HepG2 (cell line): ENCODE measurements around the gene ABCB9. TPM values are rescaled to one million over a fixed set of nuclear protein-coding genes. Genes with fewer than 3 reads are reported as not detected.

Source experiments
- BORCS8-MEF2B ChIP-seq: sonication (generic); formaldehyde crosslinking; IDR thresholded peaks from 2 replicates; pipeline ENCODE4 v1.8.0; 2022; ENCODE audit warnings: mild to moderate bottlenecking, missing genetic modification reagents
- CEBPG ChIP-seq: IDR thresholded peaks from 2 replicates; pipeline ENCODE4 v1.6.1; 2016
- DBP ChIP-seq: sonication (generic); formaldehyde crosslinking; IDR thresholded peaks from 2 replicates; pipeline ENCODE4 v1.4.0; 2020; ENCODE audit warnings: missing genetic modification reagents; ENCODE audit errors: not compliant biosample characterization
- DRAP1 ChIP-seq: IDR thresholded peaks from 2 replicates; pipeline ENCODE4 v1.6.1; 2016; ENCODE audit warnings: missing genetic modification reagents, missing compliant biosample characterization
- ERF ChIP-seq: IDR thresholded peaks from 2 replicates; pipeline ENCODE4 v1.6.1; 2018; ENCODE audit warnings: missing biosample characterization, missing genetic modification reagents
- KLF12 ChIP-seq: sonication (generic); formaldehyde crosslinking; IDR thresholded peaks from 2 replicates; pipeline ENCODE4 v1.4.0; 2020; ENCODE audit warnings: missing genetic modification reagents, borderline replicate concordance
- MAX ChIP-seq: IDR thresholded peaks from 2 replicates; pipeline ENCODE4 v1.6.1; 2012; ENCODE audit warnings: inconsistent platforms
- MXD4 ChIP-seq: IDR thresholded peaks from 2 replicates; pipeline ENCODE4 v1.6.1; 2016; ENCODE audit warnings: mild to moderate bottlenecking, missing biosample characterization, missing genetic modification reagents
- MYC ChIP-seq: sonication (generic); formaldehyde crosslinking; IDR thresholded peaks from 2 replicates; pipeline ENCODE4 v1.9.0; 2021; ENCODE audit warnings: missing genetic modification reagents, borderline replicate concordance
- NFKB2 ChIP-seq: sonication (generic); formaldehyde crosslinking; IDR thresholded peaks from 2 replicates; pipeline ENCODE4 v1.4.0; 2020; ENCODE audit warnings: missing genetic modification reagents, borderline replicate concordance
- PHF21A ChIP-seq: sonication (generic); formaldehyde crosslinking; IDR thresholded peaks from 2 replicates; pipeline ENCODE4 v1.5.0; 2020; ENCODE audit warnings: mild to moderate bottlenecking, missing genetic modification reagents
- RARA ChIP-seq: IDR thresholded peaks from 2 replicates; pipeline ENCODE4 v1.6.1; 2016; ENCODE audit warnings: missing genetic modification reagents, missing compliant biosample characterization
- RXRA ChIP-seq: sonication (generic); formaldehyde crosslinking; IDR thresholded peaks from 2 replicates; pipeline ENCODE4 v1.5.1; 2020; ENCODE audit warnings: missing genetic modification reagents
- RXRB ChIP-seq: IDR thresholded peaks from 2 replicates; pipeline ENCODE4 v1.6.1; 2016; ENCODE audit warnings: borderline replicate concordance, missing genetic modification reagents, missing compliant biosample characterization
- SKI ChIP-seq: fragments of 450-650 bp; IDR thresholded peaks from one replicate; pipeline ENCODE4 v1.6.1; 2018; ENCODE audit warnings: mild to moderate bottlenecking; ENCODE audit not compliant: partially characterized antibody
- STAG1 ChIP-seq: sonication (generic); formaldehyde crosslinking; IDR thresholded peaks from 2 replicates; pipeline ENCODE4 v1.4.0; 2020; ENCODE audit warnings: missing genetic modification reagents
- SYNCRIP ChIP-seq: fragments of 200-400 bp; formaldehyde crosslinking; IDR thresholded peaks from 2 replicates; pipeline ENCODE4 v1.6.1; 2018; ENCODE audit warnings: mild to moderate bottlenecking, low read depth, low read length; ENCODE audit not compliant: insufficient read depth
- TAF15 ChIP-seq: fragments of 200-400 bp; formaldehyde crosslinking; IDR thresholded peaks from one replicate; pipeline ENCODE4 v1.6.1; 2018; ENCODE audit warnings: mild to moderate bottlenecking, low read depth, low read length; ENCODE audit not compliant: poor library complexity, severe bottlenecking
- TEF ChIP-seq: sonication (generic); formaldehyde crosslinking; IDR thresholded peaks from 2 replicates; pipeline ENCODE4 v1.5.0; 2020; ENCODE audit warnings: missing genetic modification reagents
- TFAP4 ChIP-seq: sonication (generic); IDR thresholded peaks from 2 replicates; pipeline ENCODE4 v1.6.1; 2016; ENCODE audit warnings: low read depth, borderline replicate concordance
- THYN1 ChIP-seq: sonication (generic); formaldehyde crosslinking; IDR thresholded peaks from 2 replicates; pipeline ENCODE4 v1.8.1; 2023; ENCODE audit warnings: low read depth, mild to moderate bottlenecking, moderate library complexity, missing genetic modification reagents, borderline replicate concordance
- TOE1 ChIP-seq: sonication (generic); formaldehyde crosslinking; IDR thresholded peaks from 2 replicates; pipeline ENCODE4 v1.4.0; 2020; ENCODE audit warnings: mild to moderate bottlenecking, missing genetic modification reagents
- ZBTB34 ChIP-seq: sonication (generic); formaldehyde crosslinking; IDR thresholded peaks from 2 replicates; pipeline ENCODE4 v1.8.0; 2022; ENCODE audit warnings: mild to moderate bottlenecking, missing genetic modification reagents
- ZKSCAN8 ChIP-seq: IDR thresholded peaks from 2 replicates; pipeline ENCODE4 v1.6.1; 2016; ENCODE audit warnings: borderline replicate concordance, missing genetic modification reagents, missing compliant biosample characterization
- ZMYM4 ChIP-seq: sonication (generic); formaldehyde crosslinking; IDR thresholded peaks from 2 replicates; pipeline ENCODE4 v1.8.1; 2023; ENCODE audit warnings: mild to moderate bottlenecking, missing genetic modification reagents
- ZNF121 ChIP-seq: sonication (generic); formaldehyde crosslinking; IDR thresholded peaks from 2 replicates; pipeline ENCODE4 v1.5.0; 2020; ENCODE audit warnings: mild to moderate bottlenecking, missing genetic modification reagents
- ZNF761 ChIP-seq: sonication (generic); formaldehyde crosslinking; conservative IDR thresholded peaks from 2 replicates; pipeline ENCODE4 v1.4.0; 2020; ENCODE audit warnings: mild to moderate bottlenecking, missing genetic modification reagents
- polyA plus RNA-seq, 8 experiments: library from polyadenylated mRNA; depleted of rRNA in 3 of 8; stranded (reverse) in 7 of 8; unstranded in 1 of 8; fragments of >200 nt; fragmentation: Illumina TruSeq in 4 of 8; extraction: Trizol in 4 of 8; gene quantifications; 2 replicates each; pipeline versions ENCODE4 v1.2.1 to v1.2.3, GENCODE V29; 2011 to 2016; ENCODE audit warnings: low read depth in 4 of 8, missing spikeins in 1 of 8, mixed read lengths in 1 of 8; ENCODE audit not compliant: insufficient read depth in 1 of 8
- total RNA-seq, 5 experiments: library from RNA; depleted of rRNA; stranded (reverse); fragments of >200 nt; fragmentation: Illumina TruSeq; extraction: Trizol; gene quantifications; 2 replicates each; pipeline ENCODE4 v1.2.3, GENCODE V29; 2016; ENCODE audit warnings: low read depth in 1 of 5

The ABCB9 gene
- total and polyA plus RNA-seq, 2 of the 13 experiments (the other 11 are each of a cell fraction or from before 2014, with no cell fraction given): 5.1 to 6.0 TPM

GRCh38 chr12:122917507-122918121, 48.6 kb downstream of the ABCB9 start (continued):
- TF ChIP-seq RARA (peak; percentile 37; the same call in 1 of the 2 replicates), ERF (peak; percentile 66; the same call in 1 of the 2 replicates), STAG1 (CRISPR knock-in tag) (0 out of 2 replicates have a peak, but pooled peaks have one; percentile 10), CEBPG (CRISPR knock-in tag) (peak; percentile 86), MAX (peak; percentile 49; the same call in 1 of the 2 replicates), KLF12 (CRISPR knock-in tag) (peak; percentile 49; the same call in 1 of the 2 replicates), RXRB (CRISPR knock-in tag) (peak; percentile 67; the same call in 1 of the 2 replicates), ZBTB34 (0 out of 2 replicates have a peak, but pooled peaks have one; percentile 32), THYN1 (CRISPR knock-in tag) (no peak), ZNF121 (CRISPR knock-in tag) (peak; percentile 80), SYNCRIP (no peak), BORCS8-MEF2B (CRISPR knock-in tag) (no peak), TFAP4 (peak; percentile 80; the same call in 1 of the 2 replicates), ZNF761 (CRISPR knock-in tag) (no peak), DRAP1 (peak; percentile 11; the same call in 1 of the 2 replicates), ZMYM4 (CRISPR knock-in tag) (0 out of 2 replicates have a peak, but pooled peaks have one; percentile 27), MYC (CRISPR knock-in tag) (peak; percentile 38; the same call in 1 of the 2 replicates), RXRA (peak; percentile 72), TEF (peak; percentile 85; the same call in 1 of the 2 replicates), ZKSCAN8 (CRISPR knock-in tag) (no peak), DBP (CRISPR knock-in tag) (no peak), MXD4 (CRISPR knock-in tag) (peak; percentile 30; the same call in 1 of the 2 replicates), SKI (peak; percentile 46), TAF15 (no peak), NFKB2 (0 out of 2 replicates have a peak, but pooled peaks have one; percentile 48), PHF21A (CRISPR knock-in tag) (peak; percentile 80), TOE1 (no peak)
